ENCODE data around the gene SLC2A14.

DNA sequence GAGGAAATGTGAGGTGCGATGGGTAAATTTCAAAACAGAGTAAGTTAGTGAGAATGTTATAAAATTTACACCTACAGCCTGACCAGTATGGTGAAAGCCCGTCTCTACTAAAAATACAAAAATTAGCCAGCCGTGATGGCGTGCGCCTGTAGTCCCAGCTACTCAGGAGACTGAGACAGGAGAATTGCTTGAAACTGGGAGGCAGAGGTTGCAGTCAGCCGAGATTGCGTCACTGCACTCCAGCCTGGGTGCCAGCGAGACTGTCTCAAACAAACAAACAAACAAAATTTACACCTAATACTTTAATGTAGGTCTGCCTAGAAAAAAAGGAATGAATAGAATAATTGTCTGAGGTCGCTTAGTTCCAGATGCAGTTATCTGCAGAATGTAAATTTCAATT, 37.6 kb downstream of the SLC2A14 start:
- TF ChIP-seq, protein P1, sequence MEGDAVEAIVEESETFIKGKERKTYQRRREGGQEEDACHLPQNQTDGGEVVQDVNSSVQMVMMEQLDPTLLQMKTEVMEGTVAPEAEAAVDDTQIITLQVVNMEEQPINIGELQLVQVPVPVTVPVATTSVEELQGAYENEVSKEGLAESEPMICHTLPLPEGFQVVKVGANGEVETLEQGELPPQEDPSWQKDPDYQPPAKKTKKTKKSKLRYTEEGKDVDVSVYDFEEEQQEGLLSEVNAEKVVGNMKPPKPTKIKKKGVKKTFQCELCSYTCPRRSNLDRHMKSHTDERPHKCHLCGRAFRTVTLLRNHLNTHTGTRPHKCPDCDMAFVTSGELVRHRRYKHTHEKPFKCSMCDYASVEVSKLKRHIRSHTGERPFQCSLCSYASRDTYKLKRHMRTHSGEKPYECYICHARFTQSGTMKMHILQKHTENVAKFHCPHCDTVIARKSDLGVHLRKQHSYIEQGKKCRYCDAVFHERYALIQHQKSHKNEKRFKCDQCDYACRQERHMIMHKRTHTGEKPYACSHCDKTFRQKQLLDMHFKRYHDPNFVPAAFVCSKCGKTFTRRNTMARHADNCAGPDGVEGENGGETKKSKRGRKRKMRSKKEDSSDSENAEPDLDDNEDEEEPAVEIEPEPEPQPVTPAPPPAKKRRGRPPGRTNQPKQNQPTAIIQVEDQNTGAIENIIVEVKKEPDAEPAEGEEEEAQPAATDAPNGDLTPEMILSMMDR (IDR thresholded peaks at IDR 0.05) = no peak
- TF ChIP-seq ZFX (IDR thresholded peaks at IDR 0.05; ENCODE audit: borderline replicate concordance) = no peak

Measured in 22Rv1 (cell line).